HG02970 (cell line): ENCODE results near the gene DNAJC8.
A peak's percentile ranks its signal among the peaks of the same experiment; 100 is the strongest.

Source experiments
- ATAC-seq: cut with Tn5 transposase; IDR thresholded peaks from one replicate; pipeline ENCODE4 v1.9.1; 2021; ENCODE audit warnings: mild to moderate bottlenecking, moderate library complexity, moderate number of reproducible peaks; ENCODE audit not compliant: unreplicated experiment, low FRiP score

DNAJC8 gene

GRCh38 chr1:28175955-28176485 is 56.8 kb downstream of the DNAJC8 start:
- no peak for ATAC-seq

DNA sequence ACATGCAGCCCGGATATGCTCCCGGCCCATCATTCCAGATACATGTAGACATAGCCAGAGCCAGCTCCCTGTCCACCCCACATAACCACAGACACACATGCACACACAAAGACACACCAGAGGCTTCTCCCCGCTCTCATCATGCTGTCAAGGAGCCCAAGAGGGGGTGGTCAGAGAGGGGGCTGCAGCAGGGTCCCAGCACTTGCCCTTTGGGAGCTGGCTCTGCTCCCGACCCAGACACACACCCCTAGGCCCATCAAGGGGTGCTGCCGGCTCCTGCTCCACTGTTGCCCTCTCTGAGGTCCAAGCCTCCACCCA is 58.9 kb downstream of the DNAJC8 start:
- no peak for ATAC-seq

DNA sequence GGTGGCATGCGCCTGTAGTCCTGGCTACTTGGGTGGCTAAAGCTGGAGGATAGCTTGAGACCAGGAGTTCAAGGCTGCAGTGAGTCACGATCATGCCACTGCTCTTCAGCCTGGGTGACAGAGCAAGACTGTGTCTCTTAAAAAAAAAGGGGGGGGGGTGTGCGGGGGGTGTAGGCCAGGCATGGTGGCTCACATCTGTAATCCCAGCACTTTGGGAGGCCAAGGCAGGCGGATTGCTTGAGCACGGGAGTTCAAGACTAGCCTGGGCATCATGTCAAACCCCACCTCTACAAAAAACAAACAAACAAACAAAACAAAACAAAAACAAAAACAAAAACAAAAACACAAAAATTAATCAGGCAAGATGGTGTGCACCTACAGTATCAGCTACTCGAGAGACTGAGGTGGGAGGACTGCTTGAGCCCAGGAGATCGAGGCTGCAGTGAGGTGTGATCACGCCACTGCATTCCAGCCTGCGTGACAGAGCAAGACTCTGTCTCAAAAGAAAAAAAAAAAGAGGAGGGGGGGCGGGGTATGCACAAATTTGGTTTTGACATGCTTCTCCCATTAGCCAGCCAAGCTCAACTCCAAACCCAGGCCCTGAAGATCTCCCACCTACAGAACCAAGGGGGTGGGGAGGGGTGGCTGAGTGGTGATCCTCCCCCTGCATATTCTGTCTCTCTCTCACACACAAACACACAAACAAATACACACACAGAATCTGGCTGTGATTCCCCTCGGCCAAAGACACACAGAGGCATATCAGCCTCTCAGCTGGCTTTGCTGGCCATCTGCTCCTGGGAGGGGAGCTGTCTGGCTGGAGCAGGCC is 59.5 kb downstream of the DNAJC8 start:
- ATAC-seq, result no peak

- ATAC-seq, result peak; percentile 57
Measured at GRCh38 chr1:28172713-28173150, 60.1 kb downstream of the DNAJC8 start.

- ATAC-seq, result no peak
Measured at GRCh38 chr1:28171246-28171645, 61.6 kb downstream of the DNAJC8 start.

DNA sequence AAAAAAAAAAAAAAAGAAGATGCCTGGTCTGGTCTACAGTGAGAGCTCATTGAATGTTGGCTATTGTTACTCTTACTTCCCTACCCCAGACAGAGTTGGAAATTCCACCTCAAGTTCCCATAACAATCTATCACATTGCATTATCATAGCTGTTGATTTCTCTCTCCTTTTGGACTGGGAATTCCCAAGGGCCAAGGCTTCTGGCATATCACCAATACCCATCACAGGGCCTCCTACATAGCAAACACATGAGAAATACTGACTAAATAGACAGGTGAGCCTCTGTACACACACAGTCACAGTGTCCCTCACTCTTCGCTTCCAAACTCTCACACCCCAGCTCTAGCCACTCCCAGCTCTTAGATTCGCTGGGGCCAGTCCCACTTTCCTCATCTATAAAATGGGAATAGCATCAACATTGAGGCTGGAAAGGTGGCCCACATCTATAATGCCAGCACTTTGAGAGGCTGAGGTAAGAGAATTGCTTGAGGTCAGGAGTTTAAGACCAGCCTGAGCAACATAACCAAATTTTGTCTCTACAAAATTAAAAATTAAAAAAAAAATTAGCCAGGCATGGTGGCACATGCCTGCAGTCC is 62.7 kb downstream of the DNAJC8 start:
- no peak for ATAC-seq

DNA sequence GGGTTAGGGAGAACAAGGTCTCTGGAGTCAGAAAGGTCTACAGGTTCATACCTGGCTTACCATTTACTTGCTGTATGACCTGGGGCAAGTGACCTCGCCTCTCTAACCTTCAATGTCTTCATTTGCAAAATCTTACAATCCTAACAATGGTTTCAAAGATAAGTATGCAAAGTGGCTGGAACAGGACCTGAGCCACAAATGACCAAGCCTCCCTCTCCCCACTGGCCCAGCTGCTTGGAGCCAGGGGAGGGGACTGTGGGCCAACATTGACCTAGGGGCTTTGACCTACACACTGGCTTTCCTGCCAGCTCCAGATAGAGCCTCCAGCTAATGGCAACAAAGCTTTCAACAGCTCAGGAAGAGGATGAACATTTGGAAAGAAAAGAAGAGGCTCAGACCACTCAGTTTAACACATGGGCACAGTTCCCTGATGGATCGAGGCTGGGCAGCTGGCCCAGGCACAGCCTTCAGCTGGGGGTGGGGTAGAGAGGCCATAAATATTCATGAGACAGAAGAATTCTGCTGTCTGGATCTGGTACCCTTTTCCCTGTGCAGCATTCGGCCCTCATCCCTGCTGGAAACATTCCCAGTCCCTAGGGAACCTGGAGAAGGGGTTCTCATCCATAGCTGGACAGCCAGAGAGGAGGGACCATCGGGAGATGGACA is 69.2 kb downstream of the DNAJC8 start:
- no peak for ATAC-seq

GRCh38 chr1:28162151-28162550 is 70.7 kb downstream of the DNAJC8 start:
- ATAC-seq, result no peak

DNA sequence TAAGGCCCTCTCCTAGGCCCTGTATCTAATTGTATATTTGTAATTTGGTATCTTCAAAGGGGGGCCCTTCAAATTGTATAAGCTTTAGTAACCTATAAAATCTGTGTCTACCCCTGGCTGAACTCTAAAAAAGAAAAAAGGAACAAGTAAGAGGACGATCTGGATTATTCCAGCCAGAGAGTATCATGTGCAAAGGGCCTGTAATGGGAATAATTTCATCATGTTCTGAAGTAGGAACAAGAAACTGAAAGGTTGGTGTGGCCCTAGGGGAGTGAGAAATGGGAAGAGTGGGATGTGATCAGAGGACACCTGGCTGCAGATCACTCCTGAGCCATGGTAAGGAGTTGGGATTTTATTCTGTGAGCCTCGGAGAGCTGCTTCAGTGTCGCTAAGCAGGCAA is 71.1 kb downstream of the DNAJC8 start:
- ATAC-seq, result no peak

DNA sequence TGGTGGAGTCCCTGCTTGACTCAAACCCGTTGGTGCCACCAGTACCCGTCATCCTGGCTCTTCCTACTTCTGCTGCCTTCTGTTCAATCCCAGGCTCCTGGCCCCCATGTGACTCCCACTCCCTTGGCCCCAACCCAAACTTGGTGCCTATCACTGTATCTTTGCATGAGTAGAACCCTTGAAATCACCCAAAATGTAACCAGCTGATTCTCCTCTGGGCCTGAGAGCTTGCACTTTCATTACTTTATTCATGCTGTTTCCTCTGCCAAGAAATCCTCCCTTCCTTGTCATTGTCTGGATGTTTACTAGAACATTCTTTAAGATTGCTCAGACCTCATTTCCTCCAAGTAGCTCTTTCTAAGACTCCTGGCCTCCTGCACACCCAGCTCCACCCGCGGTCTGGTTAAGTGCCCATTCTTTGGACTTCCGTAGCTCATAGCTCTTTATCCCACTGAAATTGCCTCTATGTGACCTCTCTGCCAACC is 72.0 kb downstream of the DNAJC8 start:
- no peak for ATAC-seq

DNA sequence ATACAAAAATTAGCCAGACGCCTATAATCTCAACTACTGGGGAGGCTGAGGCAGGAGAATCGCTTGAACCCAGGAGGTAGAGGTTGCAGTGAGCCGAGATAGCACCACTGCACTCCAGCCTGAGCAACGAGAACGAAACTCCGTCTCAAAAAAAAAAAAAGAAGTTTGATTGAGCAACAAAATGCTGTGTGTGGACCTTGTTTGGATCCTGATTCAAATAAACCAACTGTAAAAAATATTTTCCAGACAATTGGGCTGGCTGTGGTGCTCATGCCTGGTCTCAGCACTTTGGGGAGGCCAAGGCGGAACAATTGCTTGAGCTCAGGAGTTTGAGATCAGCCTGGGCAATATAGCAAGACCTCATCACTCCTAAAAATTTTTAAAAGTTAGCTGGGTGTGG is 73.1 kb downstream of the DNAJC8 start:
- ATAC-seq, result no peak

- no peak for ATAC-seq
Measured at GRCh38 chr1:28159243-28159642, 73.6 kb downstream of the DNAJC8 start.

DNA sequence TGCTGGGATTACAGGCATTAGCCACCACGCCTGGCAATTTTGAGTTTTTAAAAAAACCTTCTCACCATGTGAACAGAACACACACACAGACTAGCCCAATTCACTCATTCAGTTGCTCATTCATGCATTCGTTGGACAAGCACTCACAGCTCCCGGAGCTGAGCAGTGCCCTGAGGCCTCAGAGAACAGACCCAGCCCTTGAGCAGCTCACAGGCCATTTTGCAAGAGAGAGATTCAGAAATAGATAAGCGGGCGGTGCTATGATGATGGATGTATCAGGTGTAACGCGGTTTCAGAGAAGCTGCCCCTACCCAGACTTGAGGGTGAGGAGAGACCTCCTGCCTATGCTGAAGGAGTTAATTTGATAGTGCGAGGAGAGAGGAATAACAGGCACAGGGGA is 74.9 kb downstream of the DNAJC8 start:
- ATAC-seq, result no peak

- ATAC-seq, result no peak
Measured at GRCh38 chr1:28156821-28157220, 76.0 kb downstream of the DNAJC8 start.

GRCh38 chr1:28155628-28156027 is 77.2 kb downstream of the DNAJC8 start:
- ATAC-seq, result no peak

DNA sequence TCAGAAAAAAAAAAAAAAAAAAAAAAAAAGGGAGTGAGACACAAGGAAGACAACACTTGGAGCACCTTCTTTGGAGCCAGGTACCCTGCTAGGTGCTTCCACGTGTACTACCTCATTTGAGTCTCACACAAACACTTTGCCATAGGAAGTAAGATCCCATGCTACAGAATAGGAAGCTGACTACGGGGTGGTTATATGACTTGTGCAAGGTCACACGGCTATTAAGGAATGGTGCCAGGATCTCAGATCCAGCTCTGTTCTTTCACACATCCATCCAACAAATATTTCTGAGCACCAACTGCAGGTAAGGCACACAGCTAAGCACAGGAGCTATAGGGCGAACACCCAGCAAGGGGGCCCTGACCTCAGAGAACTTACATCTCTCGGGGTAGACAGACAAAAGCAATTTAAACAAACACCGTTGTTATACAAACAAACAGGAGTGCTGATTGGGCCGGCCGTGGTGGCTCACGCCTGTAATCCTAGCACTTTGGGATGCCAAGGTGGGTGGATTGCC is 78.7 kb downstream of the DNAJC8 start:
- no peak for ATAC-seq
